ENCODE measurements around the gene CCL26. TPM values are rescaled to one million over a fixed set of nuclear protein-coding genes. Genes with fewer than 3 reads are reported as not detected.

The CCL26 gene
- total RNA-seq, 1 donor from 2014 or later = not detected

GRCh38 chr7:75815418-75816064 lies 43.5 kb upstream of the CCL26 start:
- Mint-ChIP-seq H3K4me3 (ENCODE audit: low read depth) (no peak overlapping the region), H3K27me3 (no peaks in the 10 kb centered on the region), H3K36me3 (ENCODE audit: insufficient read depth) (no peaks in the 10 kb centered on the region), H3K27ac (no peak overlapping the region), H3K4me1 (ENCODE audit: low read depth) (no peaks in the 10 kb centered on the region), H3K9me3 (ENCODE audit: low read depth) (no peaks in the 10 kb centered on the region)
- DNase-seq (ENCODE audit: low spot score, unreplicated experiment) = no peak
- TF ChIP-seq CTCF (IDR thresholded peaks at IDR 0.05; ENCODE audit: unreplicated experiment) = no peak

GRCh38 chr7:75814407-75814947 lies 42.5 kb upstream of the CCL26 start:
- Mint-ChIP-seq H3K27me3 (no peaks in the 10 kb centered on the region), H3K27ac (no peak overlapping the region), H3K9me3 (ENCODE audit: low read depth) (no peaks in the 10 kb centered on the region), H3K36me3 (ENCODE audit: insufficient read depth) (no peaks in the 10 kb centered on the region), H3K4me3 (ENCODE audit: low read depth) (no peak overlapping the region), H3K4me1 (ENCODE audit: low read depth) (no peaks in the 10 kb centered on the region)
- no peak for TF ChIP-seq CTCF (IDR thresholded peaks at IDR 0.05; ENCODE audit: unreplicated experiment)
- DNase-seq (ENCODE audit: low spot score, unreplicated experiment) = no peak

- no peaks in the 10 kb centered on the region for H3K27me3 Mint-ChIP-seq
- H3K27ac Mint-ChIP-seq = no peak within 1 kb of the TSS
- H3K4me1 Mint-ChIP-seq (ENCODE audit: low read depth) = no peaks in the 10 kb centered on the region
- no peaks in the 10 kb centered on the region for H3K9me3 Mint-ChIP-seq (ENCODE audit: low read depth)
- no peak for DNase-seq (ENCODE audit: low spot score, unreplicated experiment)
- H3K4me3 Mint-ChIP-seq (ENCODE audit: low read depth) = no peak within 1 kb of the TSS
- H3K36me3 Mint-ChIP-seq (ENCODE audit: insufficient read depth) = no peaks in the 10 kb centered on the region
- TF ChIP-seq CTCF (IDR thresholded peaks at IDR 0.05; ENCODE audit: unreplicated experiment) = no peak
Observed at GRCh38 chr7:75813781-75814236, 41.8 kb upstream of the CCL26 start, which contains the start of gene CCL24. TSS of gene CCL24 (minus strand) at chr7:75813806. CDS start at chr7:75813715, 91 bp downstream.

- H3K27me3 Mint-ChIP-seq = no peaks in the 10 kb centered on the region
- no peaks in the 10 kb centered on the region for H3K4me1 Mint-ChIP-seq (ENCODE audit: low read depth)
- no peak for TF ChIP-seq CTCF (IDR thresholded peaks at IDR 0.05; ENCODE audit: unreplicated experiment)
- H3K36me3 Mint-ChIP-seq (ENCODE audit: insufficient read depth) = no peaks in the 10 kb centered on the region
- H3K27ac Mint-ChIP-seq = no peak overlapping the region
- H3K9me3 Mint-ChIP-seq (ENCODE audit: low read depth) = peaks cover under 1% of the 10 kb centered on the region
- DNase-seq (ENCODE audit: low spot score, unreplicated experiment) = no peak
- H3K4me3 Mint-ChIP-seq (ENCODE audit: low read depth) = no peak overlapping the region
Observed at GRCh38 chr7:75813084-75813483, 41.1 kb upstream of the CCL26 start.

- DNase-seq (ENCODE audit: low spot score, unreplicated experiment) = no peak
- Mint-ChIP-seq H3K4me3 (ENCODE audit: low read depth) (no peak overlapping the region), H3K4me1 (ENCODE audit: low read depth) (no peaks in the 10 kb centered on the region), H3K9me3 (ENCODE audit: low read depth) (peaks cover 8% of the 10 kb centered on the region), H3K27me3 (no peaks in the 10 kb centered on the region), H3K27ac (no peak overlapping the region), H3K36me3 (ENCODE audit: insufficient read depth) (no peaks in the 10 kb centered on the region)
- no peak for TF ChIP-seq CTCF (IDR thresholded peaks at IDR 0.05; ENCODE audit: unreplicated experiment)
Observed at GRCh38 chr7:75811894-75812678, 40.1 kb upstream of the CCL26 start.
